Measurements from ENCODE around the gene DUSP10.

DUSP10 gene

DNA sequence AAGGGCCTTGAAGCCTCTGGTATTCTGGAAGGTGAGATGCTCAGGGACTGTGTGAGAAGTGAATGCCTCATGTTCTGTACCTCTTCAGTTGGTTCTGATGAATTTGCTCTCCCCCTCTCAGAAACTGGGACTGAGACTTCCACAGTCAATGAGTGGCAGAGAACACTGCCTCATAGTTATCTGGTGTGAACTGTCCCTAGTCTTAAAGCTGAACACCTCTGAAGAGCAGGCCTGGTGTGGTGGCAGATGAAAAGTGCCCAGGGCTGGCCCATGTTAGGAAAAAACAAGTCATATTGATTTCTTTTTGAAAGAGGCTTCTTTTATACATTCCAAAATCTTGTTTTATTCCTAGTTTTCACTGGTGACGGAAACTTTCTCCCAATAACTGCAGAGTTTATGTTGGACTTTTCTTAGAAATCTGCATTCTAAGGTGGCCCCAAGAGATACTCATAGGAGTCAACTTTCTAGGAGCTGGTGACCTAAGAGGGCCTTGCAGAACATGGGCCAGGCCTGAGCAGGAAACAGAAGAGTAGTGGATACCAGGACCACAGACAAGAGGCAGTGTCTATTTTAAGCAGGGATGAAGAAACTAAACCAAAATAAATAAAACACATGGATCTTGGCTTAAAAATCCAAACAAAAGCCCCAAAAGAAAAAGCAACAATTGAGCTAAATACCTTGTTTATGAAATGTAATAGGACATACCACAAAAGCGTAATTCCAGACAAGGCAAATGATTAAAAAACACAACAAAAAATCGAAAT is 19.5 kb downstream of the DUSP10 start:
- no peak for TF ChIP-seq ESRRG (CRISPR knock-in tag; IDR thresholded peaks at IDR 0.05)
- TF ChIP-seq ZNF8 (CRISPR knock-in tag; IDR thresholded peaks at IDR 0.05), result no peak
- no peak for TF ChIP-seq ZFP3 (CRISPR knock-in tag; IDR thresholded peaks at IDR 0.05)
- TF ChIP-seq ZNF70 (CRISPR knock-in tag; IDR thresholded peaks at IDR 0.05), result no peak
- TF ChIP-seq GLIS3 (CRISPR knock-in tag; IDR thresholded peaks at IDR 0.05), result no peak
- TF ChIP-seq, protein P1, sequence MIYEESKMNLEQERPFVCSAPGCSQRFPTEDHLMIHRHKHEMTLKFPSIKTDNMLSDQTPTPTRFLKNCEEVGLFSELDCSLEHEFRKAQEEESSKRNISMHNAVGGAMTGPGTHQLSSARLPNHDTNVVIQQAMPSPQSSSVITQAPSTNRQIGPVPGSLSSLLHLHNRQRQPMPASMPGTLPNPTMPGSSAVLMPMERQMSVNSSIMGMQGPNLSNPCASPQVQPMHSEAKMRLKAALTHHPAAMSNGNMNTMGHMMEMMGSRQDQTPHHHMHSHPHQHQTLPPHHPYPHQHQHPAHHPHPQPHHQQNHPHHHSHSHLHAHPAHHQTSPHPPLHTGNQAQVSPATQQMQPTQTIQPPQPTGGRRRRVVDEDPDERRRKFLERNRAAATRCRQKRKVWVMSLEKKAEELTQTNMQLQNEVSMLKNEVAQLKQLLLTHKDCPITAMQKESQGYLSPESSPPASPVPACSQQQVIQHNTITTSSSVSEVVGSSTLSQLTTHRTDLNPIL (CRISPR knock-in tag; IDR thresholded peaks at IDR 0.05; ENCODE audit: low read depth), result no peak
- TF ChIP-seq BACH2 (CRISPR knock-in tag; IDR thresholded peaks at IDR 0.05; ENCODE audit: borderline replicate concordance), result no peak
- TF ChIP-seq TCF4 (CRISPR knock-in tag; IDR thresholded peaks at IDR 0.05; ENCODE audit: borderline replicate concordance), result no peak
- no peak for TF ChIP-seq ARNTL (CRISPR knock-in tag; IDR thresholded peaks at IDR 0.05; ENCODE audit: borderline replicate concordance, low read depth)
- no peak for TF ChIP-seq ISL1 (CRISPR knock-in tag; IDR thresholded peaks at IDR 0.05)
- TF ChIP-seq ZFP30 (CRISPR knock-in tag; IDR thresholded peaks at IDR 0.05), result no peak
- no peak for TF ChIP-seq CSDC2 (CRISPR knock-in tag; IDR thresholded peaks at IDR 0.05)
- TF ChIP-seq, protein P2, sequence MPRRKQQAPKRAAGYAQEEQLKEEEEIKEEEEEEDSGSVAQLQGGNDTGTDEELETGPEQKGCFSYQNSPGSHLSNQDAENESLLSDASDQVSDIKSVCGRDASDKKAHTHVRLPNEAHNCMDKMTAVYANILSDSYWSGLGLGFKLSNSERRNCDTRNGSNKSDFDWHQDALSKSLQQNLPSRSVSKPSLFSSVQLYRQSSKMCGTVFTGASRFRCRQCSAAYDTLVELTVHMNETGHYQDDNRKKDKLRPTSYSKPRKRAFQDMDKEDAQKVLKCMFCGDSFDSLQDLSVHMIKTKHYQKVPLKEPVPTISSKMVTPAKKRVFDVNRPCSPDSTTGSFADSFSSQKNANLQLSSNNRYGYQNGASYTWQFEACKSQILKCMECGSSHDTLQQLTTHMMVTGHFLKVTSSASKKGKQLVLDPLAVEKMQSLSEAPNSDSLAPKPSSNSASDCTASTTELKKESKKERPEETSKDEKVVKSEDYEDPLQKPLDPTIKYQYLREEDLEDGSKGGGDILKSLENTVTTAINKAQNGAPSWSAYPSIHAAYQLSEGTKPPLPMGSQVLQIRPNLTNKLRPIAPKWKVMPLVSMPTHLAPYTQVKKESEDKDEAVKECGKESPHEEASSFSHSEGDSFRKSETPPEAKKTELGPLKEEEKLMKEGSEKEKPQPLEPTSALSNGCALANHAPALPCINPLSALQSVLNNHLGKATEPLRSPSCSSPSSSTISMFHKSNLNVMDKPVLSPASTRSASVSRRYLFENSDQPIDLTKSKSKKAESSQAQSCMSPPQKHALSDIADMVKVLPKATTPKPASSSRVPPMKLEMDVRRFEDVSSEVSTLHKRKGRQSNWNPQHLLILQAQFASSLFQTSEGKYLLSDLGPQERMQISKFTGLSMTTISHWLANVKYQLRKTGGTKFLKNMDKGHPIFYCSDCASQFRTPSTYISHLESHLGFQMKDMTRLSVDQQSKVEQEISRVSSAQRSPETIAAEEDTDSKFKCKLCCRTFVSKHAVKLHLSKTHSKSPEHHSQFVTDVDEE (CRISPR knock-in tag; IDR thresholded peaks at IDR 0.05), result no peak
- TF ChIP-seq SNAI2 (CRISPR knock-in tag; IDR thresholded peaks at IDR 0.05), result no peak
- no peak for TF ChIP-seq RARB (CRISPR knock-in tag; IDR thresholded peaks at IDR 0.05)
- TF ChIP-seq OSR1 (CRISPR knock-in tag; IDR thresholded peaks at IDR 0.05), result no peak
- ATAC-seq, result no peak

DNA sequence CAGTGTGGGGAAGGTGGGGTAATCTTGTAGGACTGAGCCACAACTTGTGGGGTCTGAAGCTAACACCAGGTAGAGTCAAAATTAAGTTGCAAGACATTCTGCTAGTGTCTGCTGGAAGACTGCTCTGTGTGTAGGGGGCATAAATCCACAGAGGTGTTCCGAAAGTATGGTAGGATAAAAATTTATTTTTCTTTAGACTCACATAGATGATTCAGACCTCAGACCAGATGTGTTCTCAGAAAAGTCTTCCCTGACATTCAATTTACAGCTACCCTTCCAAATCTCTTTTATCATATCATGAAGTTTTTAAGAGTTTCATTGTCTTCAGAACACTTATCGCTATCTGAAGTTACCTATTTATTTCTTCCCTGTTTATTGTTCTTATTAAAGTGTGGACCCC is 21.3 kb downstream of the DUSP10 start:
- no peak for TF ChIP-seq PPARA (CRISPR knock-in tag; IDR thresholded peaks at IDR 0.05; ENCODE audit: borderline replicate concordance)
- TF ChIP-seq ZNF565 (CRISPR knock-in tag; conservative IDR thresholded peaks at IDR 0.05; ENCODE audit: low read depth), result no peak
- TF ChIP-seq ARNTL (CRISPR knock-in tag; IDR thresholded peaks at IDR 0.05; ENCODE audit: borderline replicate concordance, low read depth), result no peak

DNA sequence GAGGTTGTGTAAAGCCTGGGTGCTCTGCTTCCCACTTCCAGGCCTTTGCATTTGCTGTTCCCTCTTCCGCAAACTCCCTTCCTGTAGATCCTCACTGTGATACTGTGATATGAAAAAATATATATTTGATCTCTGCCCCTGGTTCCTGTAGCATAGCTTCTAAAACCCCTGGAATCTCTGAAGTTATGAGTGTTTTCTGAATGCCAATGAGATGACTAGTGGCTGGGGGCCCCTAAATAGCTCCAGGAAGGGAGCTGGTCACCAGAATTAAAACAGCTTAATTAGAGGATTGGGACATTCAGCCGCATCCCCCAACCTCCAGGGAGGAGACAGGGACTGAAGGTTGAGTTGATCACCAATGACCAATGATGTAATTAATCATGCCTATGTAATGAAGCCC is 21.9 kb downstream of the DUSP10 start:
- TF ChIP-seq ZNF70 (CRISPR knock-in tag; IDR thresholded peaks at IDR 0.05) (no peak), ZNF565 (CRISPR knock-in tag; conservative IDR thresholded peaks at IDR 0.05; ENCODE audit: low read depth) (no peak), ZFP30 (CRISPR knock-in tag; IDR thresholded peaks at IDR 0.05) (no peak), ZNF8 (CRISPR knock-in tag; IDR thresholded peaks at IDR 0.05) (no peak), ZC3H10 (CRISPR knock-in tag; IDR thresholded peaks at IDR 0.05) (no peak), BACH2 (CRISPR knock-in tag; IDR thresholded peaks at IDR 0.05; ENCODE audit: borderline replicate concordance) (no peak), SNAI2 (CRISPR knock-in tag; IDR thresholded peaks at IDR 0.05) (no peak), RARB (CRISPR knock-in tag; IDR thresholded peaks at IDR 0.05) (no peak), OSR1 (CRISPR knock-in tag; IDR thresholded peaks at IDR 0.05) (no peak), TOX (CRISPR knock-in tag; IDR thresholded peaks at IDR 0.05; ENCODE audit: borderline replicate concordance) (no peak), ZFP3 (CRISPR knock-in tag; IDR thresholded peaks at IDR 0.05) (no peak), ARNTL (CRISPR knock-in tag; IDR thresholded peaks at IDR 0.05; ENCODE audit: borderline replicate concordance, low read depth) (no peak), ESRRG (CRISPR knock-in tag; IDR thresholded peaks at IDR 0.05) (no peak), GLIS3 (CRISPR knock-in tag; IDR thresholded peaks at IDR 0.05) (no peak), ISL1 (CRISPR knock-in tag; IDR thresholded peaks at IDR 0.05) (no peak)
- TF ChIP-seq, protein P3, sequence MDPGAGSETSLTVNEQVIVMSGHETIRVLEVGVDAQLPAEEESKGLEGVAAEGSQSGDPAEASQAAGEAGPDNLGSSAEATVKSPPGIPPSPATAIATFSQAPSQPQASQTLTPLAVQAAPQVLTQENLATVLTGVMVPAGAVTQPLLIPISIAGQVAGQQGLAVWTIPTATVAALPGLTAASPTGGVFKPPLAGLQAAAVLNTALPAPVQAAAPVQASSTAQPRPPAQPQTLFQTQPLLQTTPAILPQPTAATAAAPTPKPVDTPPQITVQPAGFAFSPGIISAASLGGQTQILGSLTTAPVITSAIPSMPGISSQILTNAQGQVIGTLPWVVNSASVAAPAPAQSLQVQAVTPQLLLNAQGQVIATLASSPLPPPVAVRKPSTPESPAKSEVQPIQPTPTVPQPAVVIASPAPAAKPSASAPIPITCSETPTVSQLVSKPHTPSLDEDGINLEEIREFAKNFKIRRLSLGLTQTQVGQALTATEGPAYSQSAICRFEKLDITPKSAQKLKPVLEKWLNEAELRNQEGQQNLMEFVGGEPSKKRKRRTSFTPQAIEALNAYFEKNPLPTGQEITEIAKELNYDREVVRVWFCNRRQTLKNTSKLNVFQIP (CRISPR knock-in tag; IDR thresholded peaks at IDR 0.05; ENCODE audit: borderline replicate concordance, low read depth), result no peak
- TF ChIP-seq, protein P1 (CRISPR knock-in tag; IDR thresholded peaks at IDR 0.05; ENCODE audit: low read depth), result no peak
- TF ChIP-seq, protein P4, sequence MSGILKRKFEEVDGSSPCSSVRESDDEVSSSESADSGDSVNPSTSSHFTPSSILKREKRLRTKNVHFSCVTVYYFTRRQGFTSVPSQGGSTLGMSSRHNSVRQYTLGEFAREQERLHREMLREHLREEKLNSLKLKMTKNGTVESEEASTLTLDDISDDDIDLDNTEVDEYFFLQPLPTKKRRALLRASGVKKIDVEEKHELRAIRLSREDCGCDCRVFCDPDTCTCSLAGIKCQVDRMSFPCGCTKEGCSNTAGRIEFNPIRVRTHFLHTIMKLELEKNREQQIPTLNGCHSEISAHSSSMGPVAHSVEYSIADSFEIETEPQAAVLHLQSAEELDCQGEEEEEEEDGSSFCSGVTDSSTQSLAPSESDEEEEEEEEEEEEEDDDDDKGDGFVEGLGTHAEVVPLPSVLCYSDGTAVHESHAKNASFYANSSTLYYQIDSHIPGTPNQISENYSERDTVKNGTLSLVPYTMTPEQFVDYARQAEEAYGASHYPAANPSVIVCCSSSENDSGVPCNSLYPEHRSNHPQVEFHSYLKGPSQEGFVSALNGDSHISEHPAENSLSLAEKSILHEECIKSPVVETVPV (CRISPR knock-in tag; IDR thresholded peaks at IDR 0.05), result no peak
- TF ChIP-seq, protein P5, sequence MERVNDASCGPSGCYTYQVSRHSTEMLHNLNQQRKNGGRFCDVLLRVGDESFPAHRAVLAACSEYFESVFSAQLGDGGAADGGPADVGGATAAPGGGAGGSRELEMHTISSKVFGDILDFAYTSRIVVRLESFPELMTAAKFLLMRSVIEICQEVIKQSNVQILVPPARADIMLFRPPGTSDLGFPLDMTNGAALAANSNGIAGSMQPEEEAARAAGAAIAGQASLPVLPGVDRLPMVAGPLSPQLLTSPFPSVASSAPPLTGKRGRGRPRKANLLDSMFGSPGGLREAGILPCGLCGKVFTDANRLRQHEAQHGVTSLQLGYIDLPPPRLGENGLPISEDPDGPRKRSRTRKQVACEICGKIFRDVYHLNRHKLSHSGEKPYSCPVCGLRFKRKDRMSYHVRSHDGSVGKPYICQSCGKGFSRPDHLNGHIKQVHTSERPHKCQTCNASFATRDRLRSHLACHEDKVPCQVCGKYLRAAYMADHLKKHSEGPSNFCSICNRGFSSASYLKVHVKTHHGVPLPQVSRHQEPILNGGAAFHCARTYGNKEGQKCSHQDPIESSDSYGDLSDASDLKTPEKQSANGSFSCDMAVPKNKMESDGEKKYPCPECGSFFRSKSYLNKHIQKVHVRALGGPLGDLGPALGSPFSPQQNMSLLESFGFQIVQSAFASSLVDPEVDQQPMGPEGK (CRISPR knock-in tag; IDR thresholded peaks at IDR 0.05; ENCODE audit: borderline replicate concordance), result no peak
- ATAC-seq, result no peak

More for the DNA sequence above, 21.3 kb downstream of the DUSP10 start:
- no peak for ATAC-seq

Data from SK-N-SH treated with all-trans-retinoic acid at 6 μM for 48 hours (cell line).